ENCODE data around the gene DYNC1I1.

DNA sequence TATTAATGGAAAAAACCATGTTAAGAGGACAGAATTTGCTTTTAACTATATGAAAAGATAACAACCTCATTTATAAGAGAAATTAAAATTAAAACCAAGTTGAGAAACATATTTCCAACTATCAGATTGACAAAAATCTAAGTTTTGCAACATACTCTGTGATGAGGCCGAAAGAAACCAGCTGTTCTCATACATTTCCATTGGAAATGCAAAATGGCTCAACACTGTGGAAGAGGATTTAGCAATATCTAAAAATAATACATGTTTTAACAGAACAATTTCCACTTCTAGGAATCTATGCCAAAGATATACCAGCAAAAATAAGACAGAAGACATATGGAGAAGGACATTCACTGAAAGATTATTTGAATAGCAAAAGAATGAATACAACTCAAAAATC is 268.8 kb downstream of the DYNC1I1 start:
- TF ChIP-seq EZH2phosphoT487 (IDR thresholded peaks at IDR 0.05; ENCODE audit: insufficient read depth, low read depth) (no peak), EZH2 (IDR thresholded peaks at IDR 0.05; ENCODE audit: insufficient read depth, poor library complexity, severe bottlenecking) (no peak)
